Activated naive CD4-positive, alpha-beta T cell treated with anti-CD3 and anti-CD28 coated beads, Interleukin-2, amount 50 U/mL, for 24 hours (primary cell): ENCODE measurements around the gene CD74.

Experiments used
- H3K27ac Mint-ChIP-seq: one replicate; pipeline ENCODE4 v1.8.0; 2021; ENCODE audit warnings: mild to moderate bottlenecking, mixed read lengths
- H3K27me3 Mint-ChIP-seq: one replicate; pipeline ENCODE4 v1.8.0; 2021; ENCODE audit warnings: mixed read lengths
- H3K36me3 Mint-ChIP-seq: one replicate; pipeline ENCODE4 v1.8.0; 2021; ENCODE audit warnings: mixed read lengths
- H3K4me1 Mint-ChIP-seq: one replicate; pipeline ENCODE4 v1.8.0; 2021; ENCODE audit warnings: mixed read lengths
- H3K4me3 Mint-ChIP-seq: one replicate; pipeline ENCODE4 v1.8.0; 2021; ENCODE audit warnings: mild to moderate bottlenecking, mixed read lengths
- H3K9me3 Mint-ChIP-seq: one replicate; pipeline ENCODE4 v1.8.0; 2021; ENCODE audit warnings: mixed read lengths

CD74 gene

DNA sequence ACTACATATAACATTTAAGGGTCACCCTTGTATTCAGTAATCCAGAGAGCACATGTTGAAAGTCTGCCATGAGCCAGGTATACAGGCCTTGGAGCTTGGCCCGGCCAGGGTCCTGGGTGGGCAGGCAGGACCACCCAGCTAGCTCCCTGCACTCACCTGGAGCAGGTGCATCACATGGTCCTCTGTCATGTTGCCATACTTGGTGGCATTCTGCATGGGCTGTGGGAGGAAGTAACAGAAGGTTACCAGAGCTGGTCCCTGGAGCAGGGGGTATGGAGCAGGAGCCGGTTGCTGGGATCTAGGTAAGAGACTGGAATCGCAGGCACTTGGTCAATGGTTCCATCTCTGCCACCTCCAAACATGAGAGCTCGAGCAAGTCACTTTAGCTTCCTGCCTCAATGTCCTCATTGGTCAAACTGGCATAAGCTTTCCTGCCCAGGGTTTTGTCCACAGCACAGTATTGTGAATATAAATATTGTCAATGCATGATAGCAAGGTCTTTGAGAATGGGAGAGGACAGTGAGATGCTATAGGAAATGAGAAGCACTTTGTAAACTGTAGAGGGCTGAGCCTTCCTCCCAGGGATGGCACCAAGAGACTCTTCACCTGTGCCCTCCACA lies 6.5 kb downstream of the CD74 start:
- Mint-ChIP-seq H3K27ac (no peak overlapping the region), H3K36me3 (peaks cover 5% of the 10 kb centered on the region), H3K4me1 (peaks cover 24% of the 10 kb centered on the region), H3K27me3 (no peaks in the 10 kb centered on the region), H3K4me3 (no peak overlapping the region), H3K9me3 (no peaks in the 10 kb centered on the region)

DNA sequence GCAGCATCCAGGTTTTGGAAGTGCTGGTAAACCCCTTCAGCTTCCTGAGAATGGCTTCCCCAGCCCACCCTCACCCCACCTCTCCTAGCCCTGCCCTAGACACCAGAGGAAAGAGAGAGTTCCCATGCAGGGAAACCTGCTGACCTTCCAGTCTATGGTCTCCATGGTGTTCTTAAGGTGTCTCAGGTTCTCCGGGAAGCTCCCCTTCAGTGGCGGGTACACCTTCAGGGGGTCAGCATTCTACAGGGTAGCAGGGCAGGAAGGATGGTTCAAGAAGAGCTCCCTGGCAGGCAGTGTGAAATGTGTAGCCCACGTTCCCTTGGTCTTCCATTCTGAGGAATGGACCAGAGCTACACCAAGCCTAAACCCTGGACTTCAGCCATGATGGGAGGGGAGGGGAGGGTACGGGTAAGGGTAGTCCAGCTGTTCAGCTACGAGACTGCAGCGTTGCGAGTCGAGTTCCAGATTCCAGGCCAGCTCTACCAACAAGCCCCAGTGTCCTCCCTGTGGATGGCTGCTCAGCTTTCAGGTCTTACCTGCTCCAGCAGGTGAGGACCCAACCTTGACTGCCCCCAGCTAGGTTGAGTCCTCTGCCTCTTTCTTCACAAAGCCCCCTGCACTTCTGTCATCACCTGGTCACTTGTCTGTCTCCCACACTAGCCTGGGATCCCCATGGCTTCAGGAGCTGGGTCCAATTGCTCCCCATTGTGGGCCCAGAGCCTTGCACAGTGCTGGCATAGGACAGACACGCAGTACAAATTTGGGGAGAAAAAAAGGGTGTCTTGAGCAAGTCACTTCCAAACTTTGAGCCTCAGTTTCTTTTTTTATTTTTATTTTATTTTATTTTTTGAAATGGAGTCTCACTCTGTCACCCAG lies 7.5 kb downstream of the CD74 start:
- peaks cover 13% of the 10 kb centered on the region for H3K4me1 Mint-ChIP-seq
- no peak overlapping the region for H3K4me3 Mint-ChIP-seq
- no peaks in the 10 kb centered on the region for H3K9me3 Mint-ChIP-seq
- H3K27ac Mint-ChIP-seq = no peak overlapping the region
- H3K27me3 Mint-ChIP-seq = no peaks in the 10 kb centered on the region
- peaks cover 8% of the 10 kb centered on the region for H3K36me3 Mint-ChIP-seq

DNA sequence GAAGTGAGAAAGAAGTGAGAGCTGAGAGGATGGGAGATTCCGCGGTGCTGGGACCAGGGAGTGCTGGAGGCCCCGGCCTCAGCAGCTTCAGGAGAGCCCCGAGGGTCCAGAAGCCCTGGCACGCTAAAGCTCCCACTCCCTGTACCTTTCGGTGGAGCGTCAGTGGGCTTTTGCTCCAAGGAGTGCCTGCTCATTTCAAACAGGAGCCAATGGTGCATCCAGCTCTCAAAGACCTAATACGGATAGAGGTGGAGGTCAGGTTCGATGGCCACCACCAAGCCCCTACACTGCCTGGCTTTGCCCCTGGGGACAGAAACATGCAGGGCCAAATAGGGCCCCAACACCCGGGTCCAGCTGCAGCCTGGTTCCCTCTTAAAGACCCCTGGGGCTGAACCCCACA lies 8.2 kb downstream of the CD74 start:
- H3K27me3 Mint-ChIP-seq = no peaks in the 10 kb centered on the region
- peaks cover 12% of the 10 kb centered on the region for H3K36me3 Mint-ChIP-seq
- no peak overlapping the region for H3K27ac Mint-ChIP-seq
- peaks cover 7% of the 10 kb centered on the region for H3K4me1 Mint-ChIP-seq
- no peak overlapping the region for H3K4me3 Mint-ChIP-seq
- H3K9me3 Mint-ChIP-seq = no peaks in the 10 kb centered on the region

DNA sequence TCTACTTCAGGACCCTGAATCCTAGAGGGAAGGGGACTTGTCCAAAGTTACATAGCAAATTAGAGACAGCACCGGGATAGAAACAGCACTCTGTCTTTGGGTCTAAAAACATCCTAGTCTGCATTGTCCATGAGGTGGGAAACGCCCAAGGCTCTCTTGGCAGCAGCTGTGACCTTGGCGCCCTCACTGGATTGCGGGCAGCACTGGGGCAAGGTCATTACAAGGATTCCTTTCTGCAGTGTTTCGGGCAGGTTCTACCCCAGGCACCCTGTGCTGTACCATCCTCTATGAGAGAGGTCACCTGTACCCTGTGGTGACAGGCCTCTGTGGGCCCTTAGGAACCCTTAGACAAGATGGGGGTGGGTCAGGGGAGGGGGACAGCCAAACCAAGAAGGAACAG lies 8.6 kb downstream of the CD74 start:
- H3K4me3 Mint-ChIP-seq = no peak overlapping the region
- H3K4me1 Mint-ChIP-seq = peaks cover 7% of the 10 kb centered on the region
- peaks cover 12% of the 10 kb centered on the region for H3K36me3 Mint-ChIP-seq
- H3K27ac Mint-ChIP-seq = no peak overlapping the region
- no peaks in the 10 kb centered on the region for H3K27me3 Mint-ChIP-seq
- no peaks in the 10 kb centered on the region for H3K9me3 Mint-ChIP-seq

DNA sequence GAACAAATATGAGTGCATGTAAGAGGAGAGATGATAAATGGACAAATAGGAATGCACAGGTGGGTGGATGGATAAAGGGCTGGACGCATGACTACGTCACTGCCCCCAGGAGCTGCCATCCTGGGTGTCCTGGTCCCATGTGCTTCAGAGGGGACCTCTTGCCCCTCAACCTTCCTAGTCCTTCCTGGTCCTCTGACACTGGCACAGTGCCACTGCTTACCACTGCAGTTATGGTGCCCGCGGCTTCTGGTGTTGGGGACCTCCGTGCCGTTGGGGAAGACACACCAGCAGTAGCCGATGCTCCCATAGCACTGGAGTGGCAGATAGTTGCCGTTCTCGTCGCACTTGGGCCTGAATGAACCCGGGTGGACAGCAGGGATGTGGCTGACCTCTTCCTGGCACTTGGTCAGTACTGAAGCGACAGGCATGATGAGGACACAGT lies 9.8 kb downstream of the CD74 start:
- H3K4me1 Mint-ChIP-seq = no peaks in the 10 kb centered on the region
- H3K4me3 Mint-ChIP-seq = no peak overlapping the region
- H3K9me3 Mint-ChIP-seq = no peaks in the 10 kb centered on the region
- peaks cover 12% of the 10 kb centered on the region for H3K36me3 Mint-ChIP-seq
- no peak overlapping the region for H3K27ac Mint-ChIP-seq
- no peaks in the 10 kb centered on the region for H3K27me3 Mint-ChIP-seq

DNA sequence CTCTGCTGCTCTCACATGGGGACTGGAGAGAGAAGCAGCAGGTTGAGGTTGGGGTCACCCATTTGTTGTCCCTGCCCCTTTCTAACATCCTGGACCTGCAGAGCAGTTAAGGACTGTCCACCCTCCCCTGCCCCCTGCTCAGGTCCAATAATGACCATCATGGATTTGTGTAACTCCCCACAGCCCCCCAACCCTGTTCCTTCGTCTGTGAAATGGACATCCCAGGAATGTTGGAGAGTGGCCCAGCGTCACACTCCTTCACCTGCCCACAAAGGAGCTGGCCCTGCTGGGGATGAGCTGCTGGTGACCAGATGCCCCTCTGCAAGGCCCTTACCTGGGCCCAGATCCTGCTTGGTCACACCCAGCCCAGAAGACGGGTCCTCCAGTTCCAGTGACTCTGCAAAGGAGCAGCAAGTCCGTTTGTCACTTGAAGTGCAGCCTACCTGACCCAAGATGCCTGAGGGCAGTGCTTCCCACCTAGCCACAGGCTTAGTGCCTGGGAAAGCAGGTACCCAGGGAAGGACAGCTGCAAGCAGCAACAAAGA lies 10.4 kb downstream of the CD74 start:
- Mint-ChIP-seq H3K9me3 (no peaks in the 10 kb centered on the region), H3K36me3 (peaks cover 15% of the 10 kb centered on the region), H3K4me3 (no peak overlapping the region), H3K27me3 (no peaks in the 10 kb centered on the region), H3K27ac (no peak overlapping the region), H3K4me1 (no peaks in the 10 kb centered on the region)

DNA sequence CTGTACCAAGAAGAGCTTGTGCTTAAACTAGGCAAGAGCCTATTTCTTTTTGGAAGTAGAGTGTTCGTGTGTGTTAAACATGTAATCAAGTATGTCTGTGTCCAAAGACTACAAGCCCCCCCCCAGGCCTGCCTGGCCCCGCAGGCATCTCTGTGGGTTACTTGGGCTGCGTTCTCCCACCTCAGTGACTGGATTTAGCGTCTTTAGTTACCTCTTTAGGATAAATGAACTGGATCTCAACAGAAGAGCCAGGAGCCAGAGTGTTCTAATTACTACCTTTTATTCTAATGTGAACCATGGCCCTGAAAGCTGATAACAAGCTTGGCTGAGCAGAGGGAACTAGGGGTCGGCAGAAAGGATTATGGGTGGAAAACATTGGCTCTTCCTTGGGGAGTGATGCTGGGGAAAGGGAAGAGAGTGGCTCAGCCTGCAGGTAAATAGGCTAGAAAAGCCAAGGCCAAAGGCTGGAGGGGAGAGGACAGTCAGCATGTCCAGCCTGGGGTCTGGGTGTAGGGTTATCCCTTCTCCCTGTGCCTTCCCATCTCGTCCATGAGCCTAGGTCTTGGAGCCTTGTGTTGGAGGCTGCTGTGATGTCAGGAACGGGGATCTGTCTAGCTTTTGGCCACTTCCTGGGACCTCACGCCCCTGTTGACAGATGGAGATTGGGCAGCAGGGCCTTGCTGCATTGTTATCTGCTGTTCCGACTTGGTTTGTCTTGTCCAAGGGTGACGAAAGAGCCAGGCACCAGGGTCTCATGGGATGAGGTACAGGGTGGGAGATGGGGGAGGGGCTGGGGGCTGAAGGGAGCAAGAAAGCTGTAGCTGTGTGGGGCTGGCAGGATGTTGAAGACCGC lies 11.1 kb downstream of the CD74 start:
- no peaks in the 10 kb centered on the region for H3K9me3 Mint-ChIP-seq
- H3K27ac Mint-ChIP-seq = peak overlapping the region; percentile 43
- no peak overlapping the region for H3K4me3 Mint-ChIP-seq
- H3K27me3 Mint-ChIP-seq = no peaks in the 10 kb centered on the region
- no peaks in the 10 kb centered on the region for H3K4me1 Mint-ChIP-seq
- peaks cover 15% of the 10 kb centered on the region for H3K36me3 Mint-ChIP-seq

DNA sequence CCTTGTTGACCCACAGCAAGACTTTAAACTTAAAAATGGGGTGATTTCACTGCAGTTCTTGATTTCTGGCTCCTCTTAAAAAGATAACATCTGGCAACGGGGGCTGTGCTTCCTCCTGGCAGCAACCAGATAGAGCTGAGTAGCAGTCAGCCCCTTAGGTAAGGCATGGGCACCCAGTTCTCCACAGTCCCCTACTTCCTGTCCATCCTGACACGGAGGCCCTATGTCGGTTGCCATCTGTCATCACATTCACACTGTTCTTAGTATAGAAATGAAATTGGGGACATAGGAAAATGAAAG lies 11.7 kb downstream of the CD74 start:
- Mint-ChIP-seq H3K27ac (peak overlapping the region; percentile 43), H3K36me3 (peaks cover 15% of the 10 kb centered on the region), H3K4me3 (no peak overlapping the region), H3K4me1 (no peaks in the 10 kb centered on the region), H3K9me3 (no peaks in the 10 kb centered on the region), H3K27me3 (no peaks in the 10 kb centered on the region)

DNA sequence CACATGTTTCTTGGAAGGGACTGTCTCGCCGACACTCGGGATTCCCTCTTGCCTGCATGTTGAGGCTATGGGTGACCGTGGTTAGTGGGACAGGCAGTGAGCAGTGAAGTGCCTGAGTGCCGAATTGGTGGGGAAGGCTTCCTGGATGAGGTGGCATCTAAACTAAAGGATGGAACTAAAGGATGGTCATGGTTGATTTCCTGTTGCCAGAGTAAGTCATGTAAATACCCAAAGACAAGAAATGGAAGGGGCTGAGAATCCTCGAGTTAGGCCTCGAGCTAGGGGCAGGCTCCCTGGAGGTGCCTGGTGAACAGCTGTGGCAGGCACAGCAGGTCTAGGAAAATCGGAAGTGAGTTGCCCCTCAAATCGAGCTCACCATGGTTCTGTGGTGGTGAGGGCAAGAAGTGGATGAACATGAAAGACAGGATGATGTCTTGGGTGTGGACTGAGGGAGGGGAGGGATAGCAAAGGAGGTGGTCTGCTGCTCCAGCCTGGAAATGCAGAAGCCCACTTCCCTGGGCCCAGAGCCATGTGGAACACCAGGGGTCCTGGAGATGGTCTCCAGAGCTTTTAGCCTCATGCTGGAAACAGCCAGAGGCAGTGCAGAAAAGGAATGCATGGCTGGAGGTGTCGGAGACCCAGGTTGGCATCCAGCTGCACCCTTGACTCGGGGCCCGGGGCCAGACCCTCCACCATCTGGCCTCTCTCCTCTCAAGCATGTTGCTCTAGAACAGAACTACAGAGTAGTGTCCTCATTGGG lies 12.2 kb downstream of the CD74 start:
- Mint-ChIP-seq H3K27me3 (no peaks in the 10 kb centered on the region), H3K27ac (peak overlapping the region; percentile 46), H3K9me3 (no peaks in the 10 kb centered on the region), H3K4me1 (no peaks in the 10 kb centered on the region), H3K36me3 (peaks cover 13% of the 10 kb centered on the region), H3K4me3 (no peak overlapping the region)

DNA sequence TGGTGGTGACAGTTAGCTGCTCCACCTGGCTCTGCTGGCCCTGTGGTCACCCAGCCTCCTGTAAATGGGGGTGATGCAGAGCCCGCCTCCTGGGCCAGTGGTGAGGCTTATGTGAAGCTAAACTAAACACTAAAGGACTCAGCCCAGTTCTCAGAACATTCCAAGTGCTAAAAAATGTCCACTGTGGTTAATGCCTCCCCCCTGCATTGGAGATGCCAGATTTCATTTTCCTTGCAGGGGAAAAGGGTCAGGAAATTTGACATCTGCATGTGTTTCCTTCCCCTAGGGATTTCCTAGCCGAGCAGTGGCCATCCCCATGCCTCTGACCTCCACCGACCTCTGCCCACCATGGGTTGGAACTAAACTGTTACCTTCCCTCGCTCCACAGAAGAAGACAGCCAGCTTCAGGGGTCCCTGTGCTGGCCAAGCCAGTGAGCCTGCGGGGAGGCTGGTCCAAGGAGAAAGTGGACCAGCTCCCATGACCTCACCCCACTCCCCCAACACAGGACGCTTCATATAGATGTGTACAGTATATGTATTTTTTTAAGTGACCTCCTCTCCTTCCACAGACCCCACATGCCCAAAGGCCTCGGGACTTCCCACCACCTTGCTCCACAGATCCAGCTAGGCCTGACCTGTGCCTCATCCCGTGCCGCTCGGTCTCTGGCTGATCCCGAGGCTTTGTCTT lies 13.0 kb downstream of the CD74 start:
- Mint-ChIP-seq H3K4me1 (no peaks in the 10 kb centered on the region), H3K4me3 (no peak overlapping the region), H3K36me3 (peaks cover 13% of the 10 kb centered on the region), H3K9me3 (no peaks in the 10 kb centered on the region), H3K27me3 (no peaks in the 10 kb centered on the region), H3K27ac (no peak overlapping the region)

DNA sequence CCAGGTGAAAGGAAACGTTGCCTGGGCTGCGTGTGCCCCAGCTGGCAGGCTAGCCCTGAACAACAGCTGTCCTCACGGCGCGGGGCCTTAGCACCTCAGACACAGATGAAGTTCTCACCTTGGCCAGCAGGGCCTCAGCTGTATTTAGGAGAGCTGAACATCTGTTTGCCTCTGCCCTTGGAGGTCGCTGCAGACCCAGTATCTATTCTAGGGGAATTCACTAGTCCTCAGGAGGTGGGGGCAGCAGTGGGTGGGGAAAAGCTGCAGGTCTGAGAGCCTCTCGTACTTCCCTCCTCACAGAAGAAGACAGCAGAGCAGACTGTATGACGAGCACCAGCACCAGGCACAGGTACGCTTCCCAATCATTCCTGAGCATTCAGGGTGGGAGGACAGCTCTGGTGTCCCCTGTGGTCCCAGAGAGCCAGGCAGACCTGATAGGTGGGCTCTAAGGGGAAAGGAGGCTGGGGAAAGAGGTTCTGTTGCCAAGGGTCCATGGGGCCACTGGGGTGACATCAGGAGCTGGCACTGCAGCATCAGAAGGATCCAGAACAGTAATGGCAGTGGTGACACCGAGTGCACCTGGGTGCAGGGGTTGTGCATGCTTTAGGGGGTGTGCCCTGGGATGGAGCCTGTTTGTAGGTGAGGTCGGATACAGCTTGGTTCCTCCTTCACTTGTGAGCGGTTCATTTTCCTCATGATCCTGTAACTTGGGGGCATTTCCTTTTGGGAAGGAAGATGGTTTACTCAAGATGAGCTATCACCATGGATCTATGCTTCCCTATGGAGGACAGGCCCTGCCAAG lies 13.8 kb downstream of the CD74 start:
- H3K4me1 Mint-ChIP-seq = no peaks in the 10 kb centered on the region
- H3K4me3 Mint-ChIP-seq = no peak overlapping the region
- peaks cover 13% of the 10 kb centered on the region for H3K36me3 Mint-ChIP-seq
- H3K27ac Mint-ChIP-seq = no peak overlapping the region
- H3K27me3 Mint-ChIP-seq = no peaks in the 10 kb centered on the region
- no peaks in the 10 kb centered on the region for H3K9me3 Mint-ChIP-seq

DNA sequence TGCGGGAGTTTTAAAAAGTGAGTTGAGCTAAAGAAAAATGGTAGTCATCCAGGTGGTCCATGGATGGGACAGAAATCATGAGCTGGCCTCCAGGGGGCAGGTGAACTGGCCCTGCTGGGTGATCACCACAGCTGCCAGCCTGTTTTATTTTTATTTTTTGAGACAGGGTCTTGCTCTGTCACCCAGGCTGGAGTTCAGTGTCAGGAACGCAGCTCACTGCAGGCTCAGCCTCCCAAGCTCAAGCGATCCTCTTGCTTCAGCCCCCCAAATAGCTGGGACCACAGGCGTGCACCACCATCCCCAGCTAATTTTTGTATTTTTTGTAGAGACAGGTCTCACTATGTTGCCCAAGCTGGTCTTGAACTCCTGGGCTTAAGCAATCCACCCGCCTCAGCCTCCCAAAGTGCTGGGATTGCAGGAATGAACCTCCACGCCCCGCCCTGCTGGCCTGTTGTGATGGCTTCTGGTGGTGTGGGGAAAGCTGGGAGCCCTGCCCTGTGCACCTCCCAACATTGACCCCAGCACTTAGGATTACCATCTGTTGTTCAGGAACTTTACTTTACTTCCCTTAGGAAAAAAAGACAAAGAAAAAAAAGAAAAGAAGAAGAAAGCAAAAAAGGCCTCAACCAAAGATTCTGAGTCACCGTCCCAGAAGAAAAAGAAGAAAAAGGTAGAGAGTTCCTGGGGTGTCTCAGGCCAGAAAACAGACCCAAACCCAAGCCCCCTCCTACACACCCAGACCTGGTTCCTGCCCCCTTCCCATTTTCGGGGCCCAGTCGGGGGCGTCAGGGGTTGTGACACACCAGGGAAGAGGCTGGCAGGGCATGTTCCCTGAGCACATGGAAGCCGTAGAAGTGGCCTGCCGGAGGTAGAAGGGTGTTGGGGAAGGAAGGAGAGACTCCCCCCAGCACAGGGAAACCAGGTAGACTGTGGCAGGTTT lies 14.7 kb downstream of the CD74 start:
- peaks cover 15% of the 10 kb centered on the region for H3K36me3 Mint-ChIP-seq
- H3K27ac Mint-ChIP-seq = peak overlapping the region; percentile 76
- H3K4me1 Mint-ChIP-seq = no peaks in the 10 kb centered on the region
- no peaks in the 10 kb centered on the region for H3K9me3 Mint-ChIP-seq
- no peak overlapping the region for H3K4me3 Mint-ChIP-seq
- H3K27me3 Mint-ChIP-seq = no peaks in the 10 kb centered on the region

DNA sequence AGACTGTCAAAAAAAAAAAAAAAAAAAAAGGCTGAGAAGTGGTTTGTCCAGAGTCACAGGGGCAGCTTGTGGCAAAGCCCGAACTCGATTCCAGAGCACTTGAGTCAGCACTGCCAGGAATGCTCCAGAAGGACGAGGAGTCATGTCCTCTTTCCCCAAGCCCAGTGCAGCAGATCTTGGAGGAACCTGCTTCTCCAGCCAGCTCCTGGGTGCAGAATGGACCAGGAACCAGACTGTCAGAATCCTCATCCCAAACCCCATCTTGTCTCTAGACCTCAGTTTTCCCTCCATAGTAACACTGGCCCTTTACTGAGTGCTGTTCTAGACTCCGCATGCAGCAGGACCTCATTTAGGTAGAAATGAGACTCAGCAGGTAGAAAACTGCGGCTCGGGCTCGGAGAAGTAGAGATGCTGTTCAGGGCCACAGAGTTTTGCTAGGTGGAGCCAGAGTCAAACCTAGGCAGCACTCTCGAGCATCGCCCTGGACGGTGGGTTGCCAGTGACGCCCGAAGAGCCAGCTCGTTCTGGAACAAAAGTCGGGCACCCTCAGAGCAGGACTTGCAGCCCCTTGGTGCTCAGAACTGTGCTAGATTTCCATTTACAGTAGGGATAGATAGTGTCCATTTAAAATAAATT lies 15.4 kb downstream of the CD74 start:
- Mint-ChIP-seq H3K9me3 (no peaks in the 10 kb centered on the region), H3K4me3 (no peak overlapping the region), H3K36me3 (peaks cover 15% of the 10 kb centered on the region), H3K27me3 (no peaks in the 10 kb centered on the region), H3K4me1 (no peaks in the 10 kb centered on the region), H3K27ac (no peak overlapping the region)
